Ishikawa (cell line): ENCODE measurements around the gene ACKR2.
A peak's percentile ranks its signal among the peaks of the same experiment; 100 is the strongest.

Source experiments
- CEBPB ChIP-seq: IDR thresholded peaks from 2 replicates; pipeline ENCODE4 v1.6.1; 2012
- CREB1 ChIP-seq: IDR thresholded peaks from 2 replicates; pipeline ENCODE4 v1.6.1; 2012; ENCODE audit warnings: low read depth
- EGR1 ChIP-seq: IDR thresholded peaks from 2 replicates; pipeline ENCODE4 v1.6.1; 2012
- EP300 ChIP-seq: IDR thresholded peaks from 2 replicates; pipeline ENCODE4 v1.6.1; 2012; ENCODE audit warnings: borderline replicate concordance
- FOXM1 ChIP-seq: IDR thresholded peaks from 2 replicates; pipeline ENCODE4 v1.6.1; 2012; ENCODE audit warnings: low read depth, borderline replicate concordance
- NFIC ChIP-seq: IDR thresholded peaks from 2 replicates; pipeline ENCODE4 v1.6.1; 2012
- RAD21 ChIP-seq: IDR thresholded peaks from 2 replicates; pipeline ENCODE4 v1.6.1; 2012; ENCODE audit warnings: low read depth
- TAF1 ChIP-seq: IDR thresholded peaks from 2 replicates; pipeline ENCODE4 v1.6.1; 2012; ENCODE audit warnings: low read depth, mild to moderate bottlenecking
- TCF12 ChIP-seq: IDR thresholded peaks from 2 replicates; pipeline ENCODE4 v1.6.1; 2012; ENCODE audit warnings: low read depth
- TEAD4 ChIP-seq: IDR thresholded peaks from 2 replicates; pipeline ENCODE4 v1.6.1; 2012
- YY1 ChIP-seq: IDR thresholded peaks from 2 replicates; pipeline ENCODE4 v1.6.1; 2012; ENCODE audit warnings: low read depth
- ZBTB7A ChIP-seq: IDR thresholded peaks from 2 replicates; pipeline ENCODE4 v1.6.1; 2012; ENCODE audit warnings: low read depth
- TF ChIP-seq, protein P1 (sequence below): IDR thresholded peaks from 2 replicates; pipeline ENCODE4 v1.6.1; 2012
- TF ChIP-seq, protein P2 (sequence below): IDR thresholded peaks from 2 replicates; pipeline ENCODE4 v1.6.1; 2012
- TF ChIP-seq, protein P3 (sequence below): IDR thresholded peaks from 2 replicates; pipeline ENCODE4 v1.6.1; 2012; ENCODE audit warnings: low read depth, mild to moderate bottlenecking

The ACKR2 gene, protein sequence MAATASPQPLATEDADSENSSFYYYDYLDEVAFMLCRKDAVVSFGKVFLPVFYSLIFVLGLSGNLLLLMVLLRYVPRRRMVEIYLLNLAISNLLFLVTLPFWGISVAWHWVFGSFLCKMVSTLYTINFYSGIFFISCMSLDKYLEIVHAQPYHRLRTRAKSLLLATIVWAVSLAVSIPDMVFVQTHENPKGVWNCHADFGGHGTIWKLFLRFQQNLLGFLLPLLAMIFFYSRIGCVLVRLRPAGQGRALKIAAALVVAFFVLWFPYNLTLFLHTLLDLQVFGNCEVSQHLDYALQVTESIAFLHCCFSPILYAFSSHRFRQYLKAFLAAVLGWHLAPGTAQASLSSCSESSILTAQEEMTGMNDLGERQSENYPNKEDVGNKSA

DNA sequence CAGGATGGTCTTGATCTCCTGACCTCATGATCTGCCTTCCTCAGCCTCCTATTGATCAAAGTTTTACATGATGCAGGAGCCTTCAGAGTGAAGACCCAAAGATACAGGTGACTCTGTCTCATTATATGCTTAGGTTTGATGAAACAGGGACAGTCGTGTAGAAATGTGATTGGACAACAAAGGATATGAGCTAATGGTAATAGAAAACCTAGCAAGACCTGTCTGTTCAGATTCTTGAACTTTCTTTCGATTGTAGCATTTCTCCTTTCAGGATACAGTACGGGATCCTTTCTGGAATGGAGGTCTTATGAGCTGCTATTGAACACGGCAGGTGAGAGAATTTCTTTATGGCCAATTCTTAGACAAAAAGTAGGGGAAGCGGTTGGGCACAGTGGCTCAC lies at the start of gene ACKR2:
TSS of gene ACKR2 (plus strand) at position 244 of the 400 bp plus-strand sequence. CDS start 55,058 bp downstream, outside the sequence.
- TF ChIP-seq TEAD4 = peak; percentile 57
- TF ChIP-seq, protein P1, sequence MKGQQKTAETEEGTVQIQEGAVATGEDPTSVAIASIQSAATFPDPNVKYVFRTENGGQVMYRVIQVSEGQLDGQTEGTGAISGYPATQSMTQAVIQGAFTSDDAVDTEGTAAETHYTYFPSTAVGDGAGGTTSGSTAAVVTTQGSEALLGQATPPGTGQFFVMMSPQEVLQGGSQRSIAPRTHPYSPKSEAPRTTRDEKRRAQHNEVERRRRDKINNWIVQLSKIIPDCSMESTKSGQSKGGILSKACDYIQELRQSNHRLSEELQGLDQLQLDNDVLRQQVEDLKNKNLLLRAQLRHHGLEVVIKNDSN = no peak

DNA sequence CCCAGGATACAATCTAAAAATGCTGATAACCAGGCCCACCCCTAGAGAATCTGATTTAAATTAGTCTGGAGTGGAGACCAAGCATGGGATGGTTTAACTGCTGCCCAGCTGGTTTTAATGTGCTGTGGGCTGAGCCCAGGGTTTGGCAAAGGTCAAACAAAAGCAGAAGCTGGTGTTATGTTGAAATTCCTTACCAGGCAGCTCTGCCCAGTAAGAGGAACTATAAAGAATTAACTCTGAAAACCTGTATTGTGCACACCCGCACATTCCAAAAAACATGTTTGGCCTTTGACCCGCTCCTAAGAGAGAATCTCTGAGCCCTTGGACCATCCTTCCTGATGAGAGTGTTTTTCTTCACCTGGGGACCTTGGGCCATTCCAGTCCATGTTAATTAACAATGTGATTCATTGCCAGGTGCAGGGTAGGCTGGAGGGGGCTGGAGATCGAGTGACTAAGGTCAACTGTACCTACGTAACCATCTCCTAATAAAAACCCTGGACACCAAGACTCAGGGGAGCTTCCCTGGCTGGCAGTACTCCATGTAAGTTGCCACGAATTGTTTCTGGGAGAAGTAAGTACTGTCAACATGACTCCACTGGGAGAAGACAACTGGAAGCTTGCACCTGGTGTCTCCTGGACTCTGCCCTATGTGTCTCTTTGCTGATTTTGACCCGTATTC lies 47.1 kb upstream of the ACKR2 start:
- no peak for TF ChIP-seq YY1
- TF ChIP-seq CREB1 = no peak
- no peak for TF ChIP-seq ZBTB7A
- TF ChIP-seq EGR1 = no peak
- no peak for TF ChIP-seq TEAD4
- TF ChIP-seq EP300 = no peak
- TF ChIP-seq RAD21 = no peak
- TF ChIP-seq, protein P2, sequence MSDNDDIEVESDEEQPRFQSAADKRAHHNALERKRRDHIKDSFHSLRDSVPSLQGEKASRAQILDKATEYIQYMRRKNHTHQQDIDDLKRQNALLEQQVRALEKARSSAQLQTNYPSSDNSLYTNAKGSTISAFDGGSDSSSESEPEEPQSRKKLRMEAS = no peak
- TF ChIP-seq, protein P3, sequence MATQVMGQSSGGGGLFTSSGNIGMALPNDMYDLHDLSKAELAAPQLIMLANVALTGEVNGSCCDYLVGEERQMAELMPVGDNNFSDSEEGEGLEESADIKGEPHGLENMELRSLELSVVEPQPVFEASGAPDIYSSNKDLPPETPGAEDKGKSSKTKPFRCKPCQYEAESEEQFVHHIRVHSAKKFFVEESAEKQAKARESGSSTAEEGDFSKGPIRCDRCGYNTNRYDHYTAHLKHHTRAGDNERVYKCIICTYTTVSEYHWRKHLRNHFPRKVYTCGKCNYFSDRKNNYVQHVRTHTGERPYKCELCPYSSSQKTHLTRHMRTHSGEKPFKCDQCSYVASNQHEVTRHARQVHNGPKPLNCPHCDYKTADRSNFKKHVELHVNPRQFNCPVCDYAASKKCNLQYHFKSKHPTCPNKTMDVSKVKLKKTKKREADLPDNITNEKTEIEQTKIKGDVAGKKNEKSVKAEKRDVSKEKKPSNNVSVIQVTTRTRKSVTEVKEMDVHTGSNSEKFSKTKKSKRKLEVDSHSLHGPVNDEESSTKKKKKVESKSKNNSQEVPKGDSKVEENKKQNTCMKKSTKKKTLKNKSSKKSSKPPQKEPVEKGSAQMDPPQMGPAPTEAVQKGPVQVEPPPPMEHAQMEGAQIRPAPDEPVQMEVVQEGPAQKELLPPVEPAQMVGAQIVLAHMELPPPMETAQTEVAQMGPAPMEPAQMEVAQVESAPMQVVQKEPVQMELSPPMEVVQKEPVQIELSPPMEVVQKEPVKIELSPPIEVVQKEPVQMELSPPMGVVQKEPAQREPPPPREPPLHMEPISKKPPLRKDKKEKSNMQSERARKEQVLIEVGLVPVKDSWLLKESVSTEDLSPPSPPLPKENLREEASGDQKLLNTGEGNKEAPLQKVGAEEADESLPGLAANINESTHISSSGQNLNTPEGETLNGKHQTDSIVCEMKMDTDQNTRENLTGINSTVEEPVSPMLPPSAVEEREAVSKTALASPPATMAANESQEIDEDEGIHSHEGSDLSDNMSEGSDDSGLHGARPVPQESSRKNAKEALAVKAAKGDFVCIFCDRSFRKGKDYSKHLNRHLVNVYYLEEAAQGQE = no peak
- no peak for TF ChIP-seq NFIC
- TF ChIP-seq, protein P1 = no peak
- no peak for TF ChIP-seq TAF1
- TF ChIP-seq FOXM1 = no peak

DNA sequence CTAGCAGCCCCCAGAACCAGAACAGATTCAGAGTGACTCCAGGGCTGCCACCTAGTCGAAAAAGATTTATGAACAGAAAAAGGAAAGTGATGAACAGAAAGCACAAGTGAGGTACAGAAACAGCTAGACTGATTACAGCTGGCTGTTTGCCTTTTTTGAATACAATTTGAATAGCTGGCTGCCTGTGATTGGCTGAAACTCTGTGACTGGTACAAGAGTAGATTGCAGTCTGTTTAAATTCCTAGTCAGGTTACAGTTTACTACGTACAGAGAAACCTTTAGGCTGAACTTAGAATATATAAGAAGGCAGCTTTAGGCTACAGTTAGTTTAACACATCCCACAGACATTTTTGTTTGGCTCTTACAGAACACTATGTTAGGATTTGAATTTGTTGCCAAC lies 46.2 kb upstream of the ACKR2 start:
- peak; percentile 71 for TF ChIP-seq FOXM1
- no peak for TF ChIP-seq TEAD4

DNA sequence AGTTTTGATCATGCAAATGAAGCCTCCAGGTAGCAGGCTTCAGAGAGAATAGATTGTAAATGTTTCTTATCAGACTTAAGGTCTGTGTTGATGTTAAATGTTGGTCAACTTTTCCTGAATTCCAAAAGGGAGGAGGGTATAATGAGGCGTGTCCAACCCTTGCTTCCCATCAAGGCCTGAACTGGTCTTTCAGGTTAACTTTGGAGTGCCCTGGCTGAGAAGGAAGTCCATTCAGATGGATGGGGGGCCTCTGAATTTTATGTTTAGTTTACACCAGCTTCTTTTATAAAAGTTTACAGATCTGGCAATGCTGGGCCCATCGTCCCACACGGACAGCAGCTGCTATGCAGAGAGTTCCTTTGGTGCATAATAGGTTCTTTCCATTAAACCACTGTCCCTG lies 45.1 kb upstream of the ACKR2 start:
- TF ChIP-seq RAD21 (no peak), TAF1 (no peak), EP300 (no peak), FOXM1 (no peak)

DNA sequence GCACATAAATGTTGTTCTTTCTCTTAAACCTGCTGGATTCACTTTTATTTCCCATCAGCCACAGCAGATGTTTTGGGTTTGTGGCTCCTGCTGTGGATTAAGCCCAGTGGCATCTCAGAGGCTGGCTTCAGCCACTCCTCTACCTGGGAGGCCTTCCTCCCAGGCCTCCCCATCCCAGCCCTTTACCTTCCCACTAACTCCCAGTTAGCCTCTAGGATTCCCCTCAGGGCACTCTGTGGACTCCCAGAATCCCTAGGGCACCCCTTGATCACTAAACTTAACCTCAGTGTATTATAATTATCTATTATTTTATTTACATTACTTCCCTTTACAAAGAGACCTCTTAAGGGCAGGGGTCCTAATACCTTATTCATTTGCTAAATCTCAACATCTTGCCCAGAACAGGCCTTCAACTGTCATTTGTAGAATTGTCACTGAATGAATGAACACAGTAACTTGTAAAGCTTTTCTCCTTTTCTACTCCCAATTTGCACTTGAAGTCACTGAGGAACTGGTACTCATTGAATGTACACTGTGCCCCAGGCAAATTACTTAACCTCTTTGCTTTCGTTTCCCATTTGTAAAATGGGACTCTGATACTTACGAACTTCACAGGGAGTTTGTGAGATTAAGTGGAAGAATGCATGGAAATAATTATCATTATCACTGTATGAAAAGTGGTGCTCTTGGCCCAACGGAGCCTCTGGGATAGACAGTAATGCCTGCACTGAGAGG lies 44.5 kb upstream of the ACKR2 start:
- no peak for TF ChIP-seq EP300
- TF ChIP-seq, protein P3 = no peak
- TF ChIP-seq NFIC = no peak

DNA sequence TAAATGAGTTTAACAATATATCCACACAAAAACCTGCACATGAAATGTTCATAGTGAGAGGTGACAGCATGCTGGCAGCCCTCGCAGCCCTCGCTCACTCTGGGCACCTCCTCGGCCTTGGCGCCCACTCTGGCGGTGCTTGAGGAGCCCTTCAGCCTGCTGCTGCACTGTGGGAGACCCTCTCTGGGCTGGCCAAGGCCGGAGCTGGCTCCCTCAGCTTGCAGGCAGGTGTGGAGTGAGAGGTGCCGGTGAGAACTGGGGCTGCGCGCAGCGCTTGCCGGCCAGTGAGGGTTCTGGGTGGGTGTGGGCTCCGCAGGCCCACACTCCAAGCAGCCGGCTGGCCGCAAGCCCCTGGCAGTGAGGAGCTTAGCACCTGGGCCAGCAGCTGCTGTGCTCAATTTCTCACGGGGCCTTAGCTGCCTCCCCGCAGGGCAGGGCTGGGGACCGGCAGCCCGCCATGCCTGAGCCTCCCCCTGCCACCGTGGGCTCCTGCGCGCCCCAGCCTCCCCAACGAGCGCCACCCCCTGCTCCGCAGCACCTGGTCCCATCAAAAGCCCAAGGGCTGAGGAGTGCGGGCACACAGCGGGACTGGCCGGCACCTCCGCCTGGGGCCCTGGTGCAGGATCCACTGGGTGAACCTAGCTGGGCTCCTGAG lies 39.6 kb upstream of the ACKR2 start:
- TF ChIP-seq EP300 (no peak), CEBPB (no peak), FOXM1 (no peak), YY1 (no peak), NFIC (no peak), ZBTB7A (no peak), TCF12 (no peak), RAD21 (no peak), TAF1 (no peak)
- TF ChIP-seq, protein P2 = no peak
- TF ChIP-seq, protein P1 = no peak
- TF ChIP-seq, protein P3 = no peak
